Hepatocyte (in vitro differentiated cells): ENCODE results near the gene ATP1B2.

Experiments used
- EZH2 ChIP-seq: fragments of 200-600 bp; sonication (generic); IDR thresholded peaks from 2 replicates; pipeline ENCODE4 v1.6.1; 2016; ENCODE audit warnings: antibody characterized with exemption, mild to moderate bottlenecking, borderline replicate concordance
- TF ChIP-seq, protein P1 (sequence below): fragments of 200-600 bp; sonication (generic); IDR thresholded peaks from 2 replicates; pipeline ENCODE4 v1.5.1; 2016; ENCODE audit warnings: antibody characterized with exemption, mild to moderate bottlenecking; ENCODE audit not compliant: poor library complexity

GRCh38 chr17:7612294-7612640, 38.5 kb upstream of the ATP1B2 start:
- TF ChIP-seq, protein P1, sequence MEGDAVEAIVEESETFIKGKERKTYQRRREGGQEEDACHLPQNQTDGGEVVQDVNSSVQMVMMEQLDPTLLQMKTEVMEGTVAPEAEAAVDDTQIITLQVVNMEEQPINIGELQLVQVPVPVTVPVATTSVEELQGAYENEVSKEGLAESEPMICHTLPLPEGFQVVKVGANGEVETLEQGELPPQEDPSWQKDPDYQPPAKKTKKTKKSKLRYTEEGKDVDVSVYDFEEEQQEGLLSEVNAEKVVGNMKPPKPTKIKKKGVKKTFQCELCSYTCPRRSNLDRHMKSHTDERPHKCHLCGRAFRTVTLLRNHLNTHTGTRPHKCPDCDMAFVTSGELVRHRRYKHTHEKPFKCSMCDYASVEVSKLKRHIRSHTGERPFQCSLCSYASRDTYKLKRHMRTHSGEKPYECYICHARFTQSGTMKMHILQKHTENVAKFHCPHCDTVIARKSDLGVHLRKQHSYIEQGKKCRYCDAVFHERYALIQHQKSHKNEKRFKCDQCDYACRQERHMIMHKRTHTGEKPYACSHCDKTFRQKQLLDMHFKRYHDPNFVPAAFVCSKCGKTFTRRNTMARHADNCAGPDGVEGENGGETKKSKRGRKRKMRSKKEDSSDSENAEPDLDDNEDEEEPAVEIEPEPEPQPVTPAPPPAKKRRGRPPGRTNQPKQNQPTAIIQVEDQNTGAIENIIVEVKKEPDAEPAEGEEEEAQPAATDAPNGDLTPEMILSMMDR = no peak
- no peak for TF ChIP-seq EZH2
